Right cardiac atrium (tissue), 5 donors: ENCODE measurements around the gene GCC2. TPM values are rescaled to one million over a fixed set of nuclear protein-coding genes. Genes with fewer than 3 reads are reported as not detected.

Source experiments
- ATAC-seq, 2 donors: fragments of 200-7000 bp; cut with Tn5 transposase; one replicate each; pipeline versions ENCODE4 v1.8.0 to v1.9.1; 2020; ENCODE audit warnings: moderate library complexity in 2 of 2, mild to moderate bottlenecking in 1 of 2
- DNase-seq, 3 donors: peaks; one replicate each; pipeline ENCODE4 v3.0.0-alpha.2; 2020
- H3K27ac ChIP-seq: one replicate; pipeline ENCODE4 v1.5.1; 2013; ENCODE audit warnings: mild to moderate bottlenecking, low read length, control low read depth, moderate library complexity
- H3K27me3 ChIP-seq: one replicate; pipeline ENCODE4 v1.6.1; 2013; ENCODE audit not compliant: control insufficient read depth, insufficient read depth
- H3K4me1 ChIP-seq: one replicate; pipeline ENCODE4 v1.6.1; 2013; ENCODE audit warnings: low read length; ENCODE audit not compliant: control insufficient read depth, insufficient read depth
- H3K4me3 ChIP-seq: one replicate; pipeline ENCODE4 v1.5.1; 2013; ENCODE audit warnings: low read length, control low read depth
- H3K9me3 ChIP-seq: one replicate; pipeline ENCODE4 v1.6.1; 2013; ENCODE audit warnings: low read length; ENCODE audit not compliant: control insufficient read depth
- WGBS: extraction: QIAGEN DNeasy Blood & Tissue Kit; methylation state at CpG from one replicate; pipeline ENCODE4 v1.1.7; 2013; 5-methylcytosine and 5-hydroxymethylcytosine counted together
- intact Hi-C, 4 donors: fragments of 100-400 bp; cut with DNase I; formaldehyde crosslinking; loops; one replicate each; pipeline versions ENCODE4 v1.11.0 to v1.14.0; 2022 to 2023
- long read RNA-seq, 4 donors: library from polyadenylated mRNA; unstranded; transcript quantifications; one replicate each; pipeline ENCODE4 v2.0.0, GENCODE V29; 2020 to 2021
- polyA plus RNA-seq: library from polyadenylated mRNA; stranded (reverse); fragments of 200-250 nt; gene quantifications from one replicate; pipeline ENCODE4 v1.2.3, GENCODE V29; 2013
- total RNA-seq, 4 donors: library from RNA; stranded (reverse); fragmentation: NEBNext Ultra II Directional; extraction: Animal tissue kit (Norgen Biotek cat#: 25700); gene quantifications; one replicate each; pipeline ENCODE4 v1.2.1, GENCODE V29; 2021
- donor health status: healthy with polysubstance abuse.
- donor health status: DM: no; HTN: yes; CAD: no.
- donor health status: DM: no; HTN: no; CAD: no.
- donor health status: DM: no; HTN: yes; CAD: no; lungs with severe emphysema.
- donor health status: DM: yes; HTN: yes; CAD: no.

The GCC2 gene
- 10 to 100 TPM; 22.8 to 32.5 (median 26.1) TPM for total RNA-seq
- 6.5 TPM for polyA plus RNA-seq
- long read RNA-seq, donor 1, full-length matches to known transcripts = 1 of 29 reads
- long read RNA-seq, donor 1, partial matches to known transcripts = 24 of 29 reads
- long read RNA-seq, donor 1, other reads (novel, unspliced or antisense) = 4 of 29 reads
- long read RNA-seq, donor 2, full-length matches to known transcripts = 1 of 4 reads
- long read RNA-seq, donor 2, partial matches to known transcripts = 2 of 4 reads
- long read RNA-seq, donor 2, other reads (novel, unspliced or antisense) = 1 of 4 reads
- long read RNA-seq, donor 3, partial matches to known transcripts = 33 of 43 reads
- long read RNA-seq, donor 3, other reads (novel, unspliced or antisense) = 6 of 43 reads
- long read RNA-seq, donor 4, full-length matches to known transcripts = 1 of 6 reads
- long read RNA-seq, donor 4, partial matches to known transcripts = 2 of 6 reads
- long read RNA-seq, donor 4, other reads (novel, unspliced or antisense) = 3 of 6 reads

- peak; percentile 94 to 98 (median 97) for DNase-seq
- no peaks in the 10 kb centered on the region for H3K9me3 ChIP-seq
- H3K27me3 ChIP-seq = no peaks in the 10 kb centered on the region
- H3K27ac ChIP-seq = peak within 1 kb of the TSS; percentile 10
- no peaks in the 10 kb centered on the region for H3K4me1 ChIP-seq
- peak; percentile 99 to 100 for ATAC-seq
- intact Hi-C loops = no loop called here
- H3K4me3 ChIP-seq = peak within 1 kb of the TSS; percentile 73
- 2% methylated on average over 55 of the region's 55 CpGs for WGBS
These were observed at the start of gene GCC2 for GRCh38 chr2:108448678-108449409. Gene GCC2, plus strand, starts transcription at chr2:108449206. Its CDS starts 69 bp downstream, at chr2:108449275.

GRCh38 chr2:108399479-108399878, 49.5 kb upstream of the GCC2 start:
- WGBS = 98% methylated on average over 2 of the region's 2 CpGs
- H3K4me3 ChIP-seq = no peak overlapping the region
- intact Hi-C loops = no loop called here
- no peak overlapping the region for H3K27ac ChIP-seq
- H3K9me3 ChIP-seq = peaks cover 6% of the 10 kb centered on the region
- no peak for ATAC-seq
- H3K27me3 ChIP-seq = no peaks in the 10 kb centered on the region
- no peaks in the 10 kb centered on the region for H3K4me1 ChIP-seq
- DNase-seq = no peak

GRCh38 chr2:108401800-108402199, 47.2 kb upstream of the GCC2 start:
- WGBS = 61% methylated on average over 3 of the region's 3 CpGs
- no peaks in the 10 kb centered on the region for H3K27me3 ChIP-seq
- no peaks in the 10 kb centered on the region for H3K4me1 ChIP-seq
- intact Hi-C loops = no loop called here
- peaks cover 6% of the 10 kb centered on the region for H3K9me3 ChIP-seq
- ATAC-seq = no peak
- H3K27ac ChIP-seq = no peak overlapping the region
- no peak overlapping the region for H3K4me3 ChIP-seq
- no peak for DNase-seq

- WGBS = 50% methylated on average over 7 of the region's 7 CpGs
- no peaks in the 10 kb centered on the region for H3K4me1 ChIP-seq
- no peak overlapping the region for H3K4me3 ChIP-seq
- DNase-seq (no peak), ATAC-seq (no peak)
- H3K9me3 ChIP-seq = peaks cover 6% of the 10 kb centered on the region
- no peaks in the 10 kb centered on the region for H3K27me3 ChIP-seq
- intact Hi-C loops = no loop called here
- no peak overlapping the region for H3K27ac ChIP-seq
These were observed 45.5 kb upstream of the GCC2 start for GRCh38 chr2:108403494-108403893.

GRCh38 chr2:108404784-108405397, 44.1 kb upstream of the GCC2 start:
- Histone ChIP-seq H3K4me3 (no peak overlapping the region), H3K9me3 (no peaks in the 10 kb centered on the region), H3K27me3 (no peaks in the 10 kb centered on the region), H3K4me1 (no peaks in the 10 kb centered on the region), H3K27ac (no peak overlapping the region)
- intact Hi-C loops = no loop called here
- 78% methylated on average over 4 of the region's 4 CpGs for WGBS
- no peak for DNase-seq
- ATAC-seq = no peak

GRCh38 chr2:108407864-108408729, 40.9 kb upstream of the GCC2 start:
- H3K4me1 ChIP-seq = no peaks in the 10 kb centered on the region
- no peaks in the 10 kb centered on the region for H3K27me3 ChIP-seq
- 90% methylated on average over 6 of the region's 6 CpGs for WGBS
- intact Hi-C loops = no loop called here
- ATAC-seq (no peak), DNase-seq (no peak)
- H3K27ac ChIP-seq = no peak overlapping the region
- H3K9me3 ChIP-seq = no peaks in the 10 kb centered on the region
- H3K4me3 ChIP-seq = no peak overlapping the region

- 88% methylated on average over 1 of the region's 1 CpG for WGBS
- H3K27ac ChIP-seq = no peak overlapping the region
- no peaks in the 10 kb centered on the region for H3K27me3 ChIP-seq
- H3K4me1 ChIP-seq = no peaks in the 10 kb centered on the region
- H3K4me3 ChIP-seq = no peak overlapping the region
- no peak for ATAC-seq
- H3K9me3 ChIP-seq = no peaks in the 10 kb centered on the region
- DNase-seq = no peak
- intact Hi-C loops = no loop called here
These were observed 39.2 kb upstream of the GCC2 start for GRCh38 chr2:108409768-108410167.

- WGBS = 31% methylated on average over 1 of the region's 1 CpG
These were observed 35.9 kb upstream of the GCC2 start for GRCh38 chr2:108412995-108413710.

GRCh38 chr2:108413711-108414095, 35.3 kb upstream of the GCC2 start:
- ATAC-seq (no peak), DNase-seq (no peak)
- H3K9me3 ChIP-seq = no peaks in the 10 kb centered on the region
- 92% methylated on average over 1 of the region's 1 CpG for WGBS
- no peaks in the 10 kb centered on the region for H3K27me3 ChIP-seq
- no peak overlapping the region for H3K4me3 ChIP-seq
- H3K4me1 ChIP-seq = no peaks in the 10 kb centered on the region
- intact Hi-C loops = no loop called here
- H3K27ac ChIP-seq = no peak overlapping the region

More at GRCh38 chr2:108412995-108413710, 35.9 kb upstream of the GCC2 start:
- ATAC-seq (no peak), DNase-seq (no peak)
- Histone ChIP-seq H3K9me3 (no peaks in the 10 kb centered on the region), H3K4me1 (no peaks in the 10 kb centered on the region), H3K27ac (no peak overlapping the region), H3K27me3 (no peaks in the 10 kb centered on the region), H3K4me3 (no peak overlapping the region)
- intact Hi-C loops = no loop called here

- H3K27me3 ChIP-seq = no peaks in the 10 kb centered on the region
- H3K9me3 ChIP-seq = no peaks in the 10 kb centered on the region
- no peak overlapping the region for H3K27ac ChIP-seq
- no peak for DNase-seq
- H3K4me1 ChIP-seq = no peaks in the 10 kb centered on the region
- intact Hi-C loops = no loop called here
- no peak overlapping the region for H3K4me3 ChIP-seq
- 89% methylated on average over 3 of the region's 3 CpGs for WGBS
- ATAC-seq = no peak
These were observed 34.6 kb upstream of the GCC2 start for GRCh38 chr2:108414256-108414876.
